Measurements from ENCODE around the gene ACKR3. TPM values are rescaled to one million over a fixed set of nuclear protein-coding genes. Genes with fewer than 3 reads are reported as not detected.

The ACKR3 gene
- total and polyA plus RNA-seq, 2 of the 4 experiments (the other 2 are of a cell fraction) = not detected

GRCh38 chr2:236563953-236564352, 5.7 kb upstream of the ACKR3 start:
- ChIA-PET POLR2A (ENCODE audit: unreplicated experiment) (no interaction called here), CTCF (no interaction called here)
- Histone ChIP-seq H4K8ac (ENCODE audit: low read depth in 2 of 2, low read length in 2 of 2) (no peak overlapping the region), H2AK9ac (replicated peaks; ENCODE audit: low read depth, low read length, poor library complexity) (no peak overlapping the region), H3K4me2 (ENCODE audit: low read depth, low read length) (no peak overlapping the region), H2AK5ac (ENCODE audit: low read depth, low read length) (no peak overlapping the region), H3K9me3 (ENCODE audit: control insufficient read depth, insufficient read depth, low read length) (no peaks in the 10 kb centered on the region; the same call in 1 of the 2 replicates), H4K5ac (ENCODE audit: low read depth, low read length) (no peak overlapping the region), H4K91ac (ENCODE audit: insufficient read depth, low read depth, low read length) (no peak overlapping the region), H4K20me1 (ENCODE audit: insufficient read depth, low read length) (no peaks in the 10 kb centered on the region), H2BK120ac (ENCODE audit: low read depth, low read length) (no peak overlapping the region), H2AFZ (replicated peaks; ENCODE audit: low read length, poor library complexity) (no peak overlapping the region), H3K9me1 (ENCODE audit: insufficient read depth, low read length) (no peaks in the 10 kb centered on the region), H2BK15ac (ENCODE audit: low read depth, low read length) (no peak overlapping the region), H3K79me1 (ENCODE audit: low read depth in 1 of 2, low read length in 2 of 2) (no peaks in the 10 kb centered on the region), H3K4me3 (ENCODE audit: insufficient read depth, low read depth, low read length) (no peak overlapping the region), H2BK20ac (ENCODE audit: low read depth, low read length) (no peak overlapping the region), H3K9ac (ENCODE audit: low read depth, low read length) (no peak overlapping the region), H3K36me3 (ENCODE audit: control insufficient read depth, insufficient read depth, low read length) (no peaks in the 10 kb centered on the region), H3K56ac (ENCODE audit: extremely low read depth, insufficient read depth, low read length) (no peak overlapping the region), H3K18ac (ENCODE audit: low read depth, low read length) (no peak overlapping the region), H3K4ac (ENCODE audit: low read depth, low read length) (no peak overlapping the region), H3K27ac (ENCODE audit: insufficient read depth, low read length) (no peak overlapping the region), H3K14ac (replicated peaks; ENCODE audit: low read depth, low read length) (no peak overlapping the region), H2BK5ac (ENCODE audit: low read depth, low read length, poor library complexity, severe bottlenecking) (no peak overlapping the region), H3K4me1 (ENCODE audit: control insufficient read depth, insufficient read depth, low read length) (no peaks in the 10 kb centered on the region; the same call in 1 of the 2 replicates), H3K27me3 (ENCODE audit: control insufficient read depth, insufficient read depth, low read length) (peaks cover 28% of the 10 kb centered on the region), H3K23ac (ENCODE audit: low read depth, low read length) (no peak overlapping the region)
- dilution Hi-C loops (cut with HindIII; ENCODE audit: low sequenced_read_pairs, unreplicated experiment) (no loop called here), intact Hi-C loops (cut with micrococcal nuclease) (no loop called here), in situ Hi-C loops (cut with MboI; ENCODE audit: low sequenced_read_pairs) (no loop called here)
- WGBS, 2 experiments (ENCODE audit: extremely low coverage in 2 of 2, insufficient read length in 1 of 2) = no CpG with 5 or more reads among the region's 4 CpGs
- ATAC-seq (ENCODE audit: low read depth) = no peak
- DNase-seq = no peak
- BruUV-seq (replicated peaks) = no TSS peak
- TF ChIP-seq, protein P1, sequence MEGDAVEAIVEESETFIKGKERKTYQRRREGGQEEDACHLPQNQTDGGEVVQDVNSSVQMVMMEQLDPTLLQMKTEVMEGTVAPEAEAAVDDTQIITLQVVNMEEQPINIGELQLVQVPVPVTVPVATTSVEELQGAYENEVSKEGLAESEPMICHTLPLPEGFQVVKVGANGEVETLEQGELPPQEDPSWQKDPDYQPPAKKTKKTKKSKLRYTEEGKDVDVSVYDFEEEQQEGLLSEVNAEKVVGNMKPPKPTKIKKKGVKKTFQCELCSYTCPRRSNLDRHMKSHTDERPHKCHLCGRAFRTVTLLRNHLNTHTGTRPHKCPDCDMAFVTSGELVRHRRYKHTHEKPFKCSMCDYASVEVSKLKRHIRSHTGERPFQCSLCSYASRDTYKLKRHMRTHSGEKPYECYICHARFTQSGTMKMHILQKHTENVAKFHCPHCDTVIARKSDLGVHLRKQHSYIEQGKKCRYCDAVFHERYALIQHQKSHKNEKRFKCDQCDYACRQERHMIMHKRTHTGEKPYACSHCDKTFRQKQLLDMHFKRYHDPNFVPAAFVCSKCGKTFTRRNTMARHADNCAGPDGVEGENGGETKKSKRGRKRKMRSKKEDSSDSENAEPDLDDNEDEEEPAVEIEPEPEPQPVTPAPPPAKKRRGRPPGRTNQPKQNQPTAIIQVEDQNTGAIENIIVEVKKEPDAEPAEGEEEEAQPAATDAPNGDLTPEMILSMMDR (conservative IDR thresholded peaks at IDR 0.05; ENCODE audit: low read depth, low read length) = no peak
- TF ChIP-seq CHD1 (IDR thresholded peaks at IDR 0.05; ENCODE audit: low read depth, low read length) = no peak
- TF ChIP-seq RFX5 (IDR thresholded peaks at IDR 0.05; ENCODE audit: low read depth, low read length) = no peak
- TF ChIP-seq RCOR1 (IDR thresholded peaks at IDR 0.05; ENCODE audit: insufficient replicate concordance, low read length) = no peak
- TF ChIP-seq MAFK (IDR thresholded peaks at IDR 0.05; ENCODE audit: low read depth, low read length) = no peak
- TF ChIP-seq BHLHE40 (IDR thresholded peaks at IDR 0.05; ENCODE audit: low read depth, low read length) = no peak
